ENCODE data around the gene SLBP. TPM values are rescaled to one million over a fixed set of nuclear protein-coding genes. Genes with fewer than 3 reads are reported as not detected.

SLBP gene
- total RNA-seq, 4 donors from 2014 or later = 17.0 to 25.6 (median 21.0) TPM

DNA sequence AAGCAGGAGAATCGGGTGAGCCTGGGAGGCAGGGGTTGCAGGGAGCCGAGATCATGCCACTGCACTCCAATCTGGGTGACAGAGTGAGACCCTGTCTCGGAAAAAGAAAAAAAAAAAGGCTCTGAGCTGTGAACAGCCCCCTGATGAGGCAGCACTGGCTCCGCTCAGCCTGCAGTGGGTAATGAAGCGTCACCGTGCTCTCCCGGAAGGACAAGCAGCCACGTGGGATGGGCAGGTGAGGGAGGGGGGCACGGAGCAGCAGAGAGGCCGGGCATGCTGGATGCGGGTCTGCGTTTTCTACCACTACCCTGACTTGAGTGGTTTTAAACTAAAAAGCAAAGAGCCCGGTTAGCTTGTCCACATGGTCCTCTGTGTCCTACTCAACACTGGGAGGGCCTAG is 24.7 kb upstream of the SLBP start:
- DNase-seq (no peak), ATAC-seq (no peak)
- Histone ChIP-seq H3K4me3 (no peak overlapping the region), H3K4me1 (no peaks in the 10 kb centered on the region), H3K36me3 (peaks cover 0 to 37% of the 10 kb centered on the region in 2 donors), H3K27ac (no peak overlapping the region), H3K9me3 (peaks cover 0 to 4% (median 0%) of the 10 kb centered on the region in 3 donors), H3K27me3 (no peaks in the 10 kb centered on the region)
- in situ Hi-C loops (cut with MboI; ENCODE audit: low sequenced_read_pairs in 4 of 4) = loop anchor here in 1 of 4 donors (25.0 kb wide), 1 partner anchor 150 kb away; no protein-coding TSS in a partner anchor
- TF ChIP-seq, protein P1, sequence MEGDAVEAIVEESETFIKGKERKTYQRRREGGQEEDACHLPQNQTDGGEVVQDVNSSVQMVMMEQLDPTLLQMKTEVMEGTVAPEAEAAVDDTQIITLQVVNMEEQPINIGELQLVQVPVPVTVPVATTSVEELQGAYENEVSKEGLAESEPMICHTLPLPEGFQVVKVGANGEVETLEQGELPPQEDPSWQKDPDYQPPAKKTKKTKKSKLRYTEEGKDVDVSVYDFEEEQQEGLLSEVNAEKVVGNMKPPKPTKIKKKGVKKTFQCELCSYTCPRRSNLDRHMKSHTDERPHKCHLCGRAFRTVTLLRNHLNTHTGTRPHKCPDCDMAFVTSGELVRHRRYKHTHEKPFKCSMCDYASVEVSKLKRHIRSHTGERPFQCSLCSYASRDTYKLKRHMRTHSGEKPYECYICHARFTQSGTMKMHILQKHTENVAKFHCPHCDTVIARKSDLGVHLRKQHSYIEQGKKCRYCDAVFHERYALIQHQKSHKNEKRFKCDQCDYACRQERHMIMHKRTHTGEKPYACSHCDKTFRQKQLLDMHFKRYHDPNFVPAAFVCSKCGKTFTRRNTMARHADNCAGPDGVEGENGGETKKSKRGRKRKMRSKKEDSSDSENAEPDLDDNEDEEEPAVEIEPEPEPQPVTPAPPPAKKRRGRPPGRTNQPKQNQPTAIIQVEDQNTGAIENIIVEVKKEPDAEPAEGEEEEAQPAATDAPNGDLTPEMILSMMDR (IDR thresholded peaks at IDR 0.05 in 4 of 5, conservative IDR thresholded peaks at IDR 0.05 in 1 of 5) = no peak
- no peak for TF ChIP-seq POLR2A (IDR thresholded peaks at IDR 0.05)
- intact Hi-C loops (cut with DNase I; ENCODE audit: low total_unique reads) = no loop called here

DNA sequence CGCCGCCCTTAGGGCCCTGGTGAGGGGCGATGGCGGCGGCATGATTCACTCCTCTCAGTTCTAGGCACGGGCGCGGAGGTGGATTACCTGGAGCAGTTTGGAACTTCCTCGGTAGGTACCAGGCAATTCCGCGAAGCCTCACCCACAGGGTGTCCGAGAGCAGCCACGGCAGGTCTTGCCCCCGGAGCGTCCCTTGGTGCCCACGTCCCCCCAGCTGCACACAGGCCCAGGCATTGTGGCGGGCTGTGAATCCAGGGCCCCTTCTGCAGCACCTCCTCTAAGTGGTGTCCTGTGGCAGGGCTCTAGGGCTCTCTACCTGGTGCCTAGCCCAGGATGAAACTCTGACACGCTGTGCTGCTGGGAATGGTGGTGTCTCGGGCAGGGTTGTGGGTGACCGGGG is 23.1 kb upstream of the SLBP start:
- intact Hi-C loops (cut with DNase I; ENCODE audit: low total_unique reads) = no loop called here
- H3K36me3 ChIP-seq = peaks cover 0 to 33% of the 10 kb centered on the region in 2 donors
- H3K4me3 ChIP-seq = no peak overlapping the region
- no peaks in the 10 kb centered on the region for H3K27me3 ChIP-seq
- H3K9me3 ChIP-seq = peaks cover 0 to 4% (median 0%) of the 10 kb centered on the region in 3 donors
- TF ChIP-seq, protein P1 (IDR thresholded peaks at IDR 0.05 in 4 of 5, conservative IDR thresholded peaks at IDR 0.05 in 1 of 5) = no peak
- no peak for TF ChIP-seq POLR2A (IDR thresholded peaks at IDR 0.05)
- in situ Hi-C loops (cut with MboI; ENCODE audit: low sequenced_read_pairs in 4 of 4) = loop anchor here in 1 of 4 donors (25.0 kb wide), 1 partner anchor 152 kb away; no protein-coding TSS in a partner anchor
- no peak overlapping the region for H3K27ac ChIP-seq
- H3K4me1 ChIP-seq = no peaks in the 10 kb centered on the region
- DNase-seq (no peak), ATAC-seq (no peak)

DNA sequence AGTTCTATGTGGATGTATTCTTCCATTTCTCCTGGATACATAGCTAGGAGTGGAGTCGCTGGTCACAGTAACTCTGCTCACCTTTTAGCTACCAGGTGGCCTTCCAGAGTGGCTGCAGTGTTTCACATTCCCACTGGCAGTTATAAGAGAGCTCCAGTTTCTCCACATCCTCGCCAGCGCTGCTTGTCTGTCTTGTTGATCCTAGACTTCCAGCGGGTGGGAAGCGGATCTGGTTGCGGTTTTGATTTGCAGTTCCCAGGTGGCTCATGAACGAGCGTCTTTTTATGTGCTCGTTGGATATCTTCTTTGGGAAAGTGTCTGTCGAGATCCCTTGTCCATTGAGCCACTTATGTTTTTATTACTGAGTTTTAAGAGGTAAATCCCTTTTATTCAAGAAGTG is 20.8 kb upstream of the SLBP start:
- in situ Hi-C loops (cut with MboI; ENCODE audit: low sequenced_read_pairs in 4 of 4) = loop anchor here in 1 of 4 donors (25.0 kb wide), 1 partner anchor 154 kb away; no protein-coding TSS in a partner anchor
- Histone ChIP-seq H3K36me3 (peaks cover 0 to 21% of the 10 kb centered on the region in 2 donors), H3K9me3 (no peaks in the 10 kb centered on the region), H3K27ac (no peak overlapping the region), H3K4me1 (no peaks in the 10 kb centered on the region), H3K27me3 (no peaks in the 10 kb centered on the region), H3K4me3 (no peak overlapping the region)
- ATAC-seq = no peak
- intact Hi-C loops (cut with DNase I; ENCODE audit: low total_unique reads) = no loop called here
- no peak for DNase-seq
- no peak for TF ChIP-seq POLR2A (IDR thresholded peaks at IDR 0.05)
- TF ChIP-seq, protein P1 (IDR thresholded peaks at IDR 0.05 in 4 of 5, conservative IDR thresholded peaks at IDR 0.05 in 1 of 5) = no peak

DNA sequence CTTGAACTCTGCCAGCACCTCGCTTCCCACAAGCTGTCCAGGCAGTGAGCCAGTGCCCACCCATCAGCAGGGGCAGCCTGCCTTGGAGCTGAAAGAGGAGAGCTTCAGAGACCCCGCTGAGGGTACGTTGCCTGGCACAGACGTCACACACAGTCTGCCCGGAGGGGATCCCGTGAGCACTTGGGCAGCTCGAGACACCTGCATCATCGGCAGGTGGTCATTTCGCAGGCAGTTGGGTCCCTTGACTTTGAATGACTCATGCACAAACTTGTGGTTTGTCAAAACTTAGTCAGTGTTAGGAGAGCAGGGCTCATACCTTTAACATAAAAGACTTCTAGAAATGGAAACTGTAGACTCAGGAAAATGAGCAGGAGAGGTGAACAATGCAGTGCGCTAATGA is 19.1 kb upstream of the SLBP start:
- Histone ChIP-seq H3K4me3 (no peak overlapping the region), H3K27me3 (no peaks in the 10 kb centered on the region), H3K4me1 (peaks cover under 1 to 5% of the 10 kb centered on the region in 2 donors), H3K27ac (no peak overlapping the region), H3K9me3 (no peaks in the 10 kb centered on the region), H3K36me3 (peaks cover 0 to 5% of the 10 kb centered on the region in 2 donors)
- ATAC-seq (no peak), DNase-seq (no peak)
- intact Hi-C loops (cut with DNase I; ENCODE audit: low total_unique reads) = no loop called here
- in situ Hi-C loops (cut with MboI; ENCODE audit: low sequenced_read_pairs in 4 of 4) = loop anchor here in 1 of 4 donors (25.0 kb wide), 1 partner anchor 156 kb away; no protein-coding TSS in a partner anchor
- TF ChIP-seq, protein P1 (IDR thresholded peaks at IDR 0.05 in 4 of 5, conservative IDR thresholded peaks at IDR 0.05 in 1 of 5) = no peak
- TF ChIP-seq POLR2A (IDR thresholded peaks at IDR 0.05) = no peak
